ENCODE results near the gene NPC1.

The NPC1 gene

DNA sequence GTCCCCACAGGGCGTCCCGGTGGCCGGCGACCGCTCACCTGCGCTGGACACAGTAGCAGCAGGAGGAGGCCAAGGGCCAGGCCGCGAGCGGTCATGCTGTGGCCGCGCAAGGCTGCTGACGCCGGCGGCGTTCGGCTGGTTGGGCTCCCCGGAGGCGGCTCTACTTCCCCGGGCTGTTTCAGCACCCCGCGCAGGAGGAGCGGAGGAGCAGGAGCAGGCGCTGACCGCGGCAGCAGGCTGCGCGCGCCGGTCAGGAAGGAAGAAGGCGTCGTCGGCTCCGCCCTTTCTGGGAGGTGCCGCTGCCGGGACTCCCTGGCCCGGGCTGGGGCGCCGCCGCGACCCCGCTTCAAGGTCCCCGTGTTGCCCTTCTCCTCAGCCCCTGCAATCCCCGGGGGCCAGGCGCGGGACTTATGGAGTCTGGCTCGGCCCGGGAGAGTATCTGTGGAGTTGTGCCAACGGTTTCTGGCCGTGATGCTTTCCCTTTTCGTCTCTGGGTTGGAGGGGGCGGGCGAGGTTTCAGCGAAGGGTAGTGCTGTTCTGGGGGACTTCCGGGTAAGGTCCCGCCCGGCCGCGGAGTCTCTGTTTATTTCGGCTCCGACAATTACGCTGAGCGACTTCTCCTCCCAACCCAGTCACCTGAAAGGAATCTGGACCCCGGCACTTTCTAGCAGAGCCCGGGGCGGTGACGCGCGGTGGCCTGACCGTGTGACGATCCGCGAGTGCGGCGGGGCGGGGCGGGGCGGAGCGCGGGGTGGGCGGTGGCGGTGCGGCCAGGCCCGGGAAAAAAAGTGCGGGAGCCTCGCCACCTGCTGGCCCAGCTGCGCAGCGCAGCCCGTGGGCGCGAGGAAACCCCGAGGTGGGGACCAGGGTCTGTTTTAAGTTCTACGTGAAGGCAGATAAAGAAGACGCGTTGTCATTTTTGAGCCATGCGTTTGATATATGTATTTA is at the start of gene NPC1:
TSS of gene NPC1 (minus strand) at position 258 of the 948 bp plus-strand sequence. CDS start at position 95, 163 bp downstream.
- peak within 1 kb of the TSS; percentile 59 for H3K4me3 ChIP-seq (ENCODE audit: severe bottlenecking)
- peak; percentile 85 for ATAC-seq (ENCODE audit: low read depth)
- peaks cover 46% of the 10 kb centered on the region for H3K4me1 ChIP-seq (ENCODE audit: insufficient read depth, poor library complexity, severe bottlenecking)
- H3K36me3 ChIP-seq (ENCODE audit: low read depth), result peaks cover 26% of the 10 kb centered on the region
- H3K27me3 ChIP-seq (ENCODE audit: insufficient read depth, poor library complexity, severe bottlenecking), result no peaks in the 10 kb centered on the region
- TF ChIP-seq, protein P1, sequence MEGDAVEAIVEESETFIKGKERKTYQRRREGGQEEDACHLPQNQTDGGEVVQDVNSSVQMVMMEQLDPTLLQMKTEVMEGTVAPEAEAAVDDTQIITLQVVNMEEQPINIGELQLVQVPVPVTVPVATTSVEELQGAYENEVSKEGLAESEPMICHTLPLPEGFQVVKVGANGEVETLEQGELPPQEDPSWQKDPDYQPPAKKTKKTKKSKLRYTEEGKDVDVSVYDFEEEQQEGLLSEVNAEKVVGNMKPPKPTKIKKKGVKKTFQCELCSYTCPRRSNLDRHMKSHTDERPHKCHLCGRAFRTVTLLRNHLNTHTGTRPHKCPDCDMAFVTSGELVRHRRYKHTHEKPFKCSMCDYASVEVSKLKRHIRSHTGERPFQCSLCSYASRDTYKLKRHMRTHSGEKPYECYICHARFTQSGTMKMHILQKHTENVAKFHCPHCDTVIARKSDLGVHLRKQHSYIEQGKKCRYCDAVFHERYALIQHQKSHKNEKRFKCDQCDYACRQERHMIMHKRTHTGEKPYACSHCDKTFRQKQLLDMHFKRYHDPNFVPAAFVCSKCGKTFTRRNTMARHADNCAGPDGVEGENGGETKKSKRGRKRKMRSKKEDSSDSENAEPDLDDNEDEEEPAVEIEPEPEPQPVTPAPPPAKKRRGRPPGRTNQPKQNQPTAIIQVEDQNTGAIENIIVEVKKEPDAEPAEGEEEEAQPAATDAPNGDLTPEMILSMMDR (IDR thresholded peaks at IDR 0.05; ENCODE audit: poor library complexity, severe bottlenecking), result peak; percentile 96
- no peaks in the 10 kb centered on the region for H3K9me3 ChIP-seq (ENCODE audit: severe bottlenecking)
- H3K27ac ChIP-seq (ENCODE audit: poor library complexity, severe bottlenecking), result peak within 1 kb of the TSS; percentile 94
- peak; percentile 98 for DNase-seq (ENCODE audit: low spot score)

DNA sequence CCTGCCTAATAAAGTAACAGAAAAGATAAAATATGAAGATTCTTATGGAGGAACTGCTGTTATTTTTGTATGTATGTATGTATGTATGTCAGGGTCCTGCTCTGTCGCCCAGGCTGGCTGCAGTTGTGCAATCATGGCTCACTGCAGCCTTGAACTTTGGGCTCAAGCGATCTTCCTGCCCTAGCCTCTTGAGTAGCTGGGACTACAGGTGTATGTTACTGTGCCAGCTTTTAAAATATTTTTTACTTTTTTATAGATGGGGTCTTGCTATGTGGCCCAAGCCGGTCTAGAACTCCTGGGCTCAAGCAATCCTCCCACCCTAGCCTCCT is 49.7 kb upstream of the NPC1 start:
- ATAC-seq (ENCODE audit: low read depth), result no peak
- no peaks in the 10 kb centered on the region for H3K36me3 ChIP-seq (ENCODE audit: low read depth)

DNA sequence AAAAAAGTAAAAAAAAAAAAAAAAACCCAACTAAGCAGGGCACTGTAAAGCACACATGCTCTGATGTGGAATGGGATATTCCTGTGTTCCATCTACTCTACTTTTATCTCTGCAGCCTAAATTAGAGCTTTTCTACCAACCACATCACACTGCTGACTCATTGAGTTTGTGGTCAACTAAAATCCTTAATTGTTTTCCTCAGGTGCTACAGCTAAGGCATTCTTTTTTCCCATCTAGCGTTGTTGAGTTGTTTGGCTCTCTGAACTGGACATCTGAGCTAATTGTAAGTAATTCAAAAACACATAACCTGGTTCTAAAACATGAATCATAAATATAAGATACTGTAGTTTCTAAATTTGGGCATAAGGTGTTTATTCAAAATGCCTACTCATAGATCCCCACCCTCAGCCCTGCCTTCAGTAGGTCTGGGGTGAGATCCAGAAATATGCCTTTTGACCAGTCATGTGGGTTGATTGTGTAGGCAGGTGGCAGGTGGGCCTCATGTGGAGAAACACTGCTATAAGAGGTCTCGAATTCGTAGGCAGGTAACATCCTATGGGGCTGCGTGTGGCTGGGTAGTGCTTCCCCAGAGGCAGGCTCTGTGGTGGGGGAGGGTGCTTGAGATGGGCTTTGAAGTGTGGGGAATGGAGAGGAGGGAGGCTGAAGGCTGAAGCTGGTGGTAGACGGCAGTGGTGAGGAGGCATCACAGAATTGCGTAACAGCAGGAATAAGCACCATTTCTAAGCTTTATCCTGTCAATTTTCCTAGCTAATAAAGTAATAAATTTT is 49.2 kb upstream of the NPC1 start:
- TF ChIP-seq, protein P1 (IDR thresholded peaks at IDR 0.05; ENCODE audit: poor library complexity, severe bottlenecking), result no peak
- H3K9me3 ChIP-seq (ENCODE audit: severe bottlenecking), result no peaks in the 10 kb centered on the region
- no peak overlapping the region for H3K27ac ChIP-seq (ENCODE audit: poor library complexity, severe bottlenecking)
- H3K4me3 ChIP-seq (ENCODE audit: severe bottlenecking), result no peak overlapping the region
- H3K36me3 ChIP-seq (ENCODE audit: low read depth), result no peaks in the 10 kb centered on the region
- no peaks in the 10 kb centered on the region for H3K27me3 ChIP-seq (ENCODE audit: insufficient read depth, poor library complexity, severe bottlenecking)
- DNase-seq (ENCODE audit: low spot score), result no peak
- H3K4me1 ChIP-seq (ENCODE audit: insufficient read depth, poor library complexity, severe bottlenecking), result peaks cover 28% of the 10 kb centered on the region
- ATAC-seq (ENCODE audit: low read depth), result peak; percentile 79

More for the DNA sequence above, 49.7 kb upstream of the NPC1 start:
- Histone ChIP-seq H3K4me1 (ENCODE audit: insufficient read depth, poor library complexity, severe bottlenecking) (peaks cover 28% of the 10 kb centered on the region), H3K27me3 (ENCODE audit: insufficient read depth, poor library complexity, severe bottlenecking) (no peaks in the 10 kb centered on the region), H3K9me3 (ENCODE audit: severe bottlenecking) (no peaks in the 10 kb centered on the region), H3K4me3 (ENCODE audit: severe bottlenecking) (no peak overlapping the region), H3K27ac (ENCODE audit: poor library complexity, severe bottlenecking) (no peak overlapping the region)
- TF ChIP-seq, protein P1 (IDR thresholded peaks at IDR 0.05; ENCODE audit: poor library complexity, severe bottlenecking), result no peak
- no peak for DNase-seq (ENCODE audit: low spot score)

DNA sequence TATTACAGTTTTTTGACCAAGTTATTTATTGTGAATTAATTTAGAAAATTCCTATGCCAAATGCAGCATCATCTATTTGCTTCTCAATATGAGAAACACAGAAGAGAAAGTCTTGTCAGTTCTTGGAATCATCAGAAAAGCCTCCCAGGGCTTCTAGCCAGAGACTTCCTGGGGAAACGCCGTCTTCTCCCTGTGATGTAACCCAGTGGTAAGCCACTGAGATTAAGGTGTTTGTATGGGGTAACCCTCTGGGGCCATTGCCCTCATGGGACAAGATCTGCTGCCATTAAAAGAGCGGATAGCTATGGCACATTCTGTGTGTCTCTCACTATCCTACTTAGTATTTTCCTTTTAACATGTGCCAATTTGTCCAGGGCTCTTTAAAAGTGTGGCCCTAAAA is 48.4 kb upstream of the NPC1 start:
- no peaks in the 10 kb centered on the region for H3K36me3 ChIP-seq (ENCODE audit: low read depth)
- no peak for ATAC-seq (ENCODE audit: low read depth)
- no peak overlapping the region for H3K4me3 ChIP-seq (ENCODE audit: severe bottlenecking)
- no peak for DNase-seq (ENCODE audit: low spot score)
- H3K4me1 ChIP-seq (ENCODE audit: insufficient read depth, poor library complexity, severe bottlenecking), result peaks cover 28% of the 10 kb centered on the region
- TF ChIP-seq, protein P1 (IDR thresholded peaks at IDR 0.05; ENCODE audit: poor library complexity, severe bottlenecking), result no peak
- no peak overlapping the region for H3K27ac ChIP-seq (ENCODE audit: poor library complexity, severe bottlenecking)
- H3K9me3 ChIP-seq (ENCODE audit: severe bottlenecking), result no peaks in the 10 kb centered on the region
- H3K27me3 ChIP-seq (ENCODE audit: insufficient read depth, poor library complexity, severe bottlenecking), result no peaks in the 10 kb centered on the region

All from RWPE2 (cell line).